Neural cell (in vitro differentiated cells): ENCODE data around the gene GJA10. TPM values are rescaled to one million over a fixed set of nuclear protein-coding genes. Genes with fewer than 3 reads are reported as not detected.
"Not testable (repeated sequence)": the region's sequence is repeated elsewhere in the genome, so short reads cannot be mapped to it uniquely, and the experiment has no call there.

Experiments
- H2AFZ ChIP-seq: fragments of 200-600, 300-800 bp; sonication (generic), shearing (Covaris generic); 2 replicates; pipeline ENCODE4 v1.6.0; 2014; ENCODE audit warnings: low read depth, mild to moderate bottlenecking, antibody characterized with exemption, low read length, moderate library complexity
- H3F3A ChIP-seq: fragments of 200-600 bp; shearing (Covaris generic); 2 replicates; pipeline ENCODE4 v1.6.1; 2016; ENCODE audit warnings: mild to moderate bottlenecking, moderate library complexity, mixed read lengths, antibody characterized with exemption, low read length; ENCODE audit not compliant: insufficient read depth, poor library complexity, severe bottlenecking
- H3K27ac ChIP-seq: fragments of 200-600, 300-800 bp; sonication (generic), shearing (Covaris generic); 2 replicates; pipeline ENCODE4 v1.5.1; 2014; ENCODE audit warnings: mild to moderate bottlenecking, low read length, moderate library complexity
- H3K27me3 ChIP-seq: fragments of 300-800, 200-600 bp; sonication (generic), shearing (Covaris generic); 2 replicates; pipeline ENCODE4 v1.6.0; 2014; ENCODE audit warnings: mild to moderate bottlenecking, low read depth, low read length, moderate library complexity; ENCODE audit not compliant: insufficient read depth
- H3K36me3 ChIP-seq: fragments of 300-800, 200-600 bp; sonication (generic), shearing (Covaris generic); 2 replicates; pipeline ENCODE4 v1.5.1; 2014; ENCODE audit warnings: mild to moderate bottlenecking, antibody characterized with exemption, low read length, moderate library complexity; ENCODE audit not compliant: insufficient read depth
- H3K4me2 ChIP-seq: fragments of 300-800, 200-600 bp; sonication (generic), shearing (Covaris generic); 2 replicates; pipeline ENCODE4 v1.6.0; 2014; ENCODE audit warnings: mild to moderate bottlenecking, low read length
- H3K4me3 ChIP-seq: fragments of 300-800, 200-600 bp; sonication (generic), shearing (Covaris generic); 2 replicates; pipeline ENCODE4 v1.5.1; 2014; ENCODE audit warnings: mild to moderate bottlenecking, low read length, moderate library complexity
- H3K79me2 ChIP-seq: fragments of 200-600 bp; shearing (Covaris generic); replicated peaks from 2 replicates; pipeline ENCODE4 v1.6.0; 2014; ENCODE audit warnings: mild to moderate bottlenecking, low read length, moderate library complexity; ENCODE audit not compliant: insufficient read depth
- H3K9ac ChIP-seq: fragments of 300-800, 200-600 bp; sonication (generic), shearing (Covaris generic); 2 replicates; pipeline ENCODE4 v1.6.1; 2016; ENCODE audit warnings: mild to moderate bottlenecking, low read length, mixed read lengths
- H3K9me2 ChIP-seq: fragments of 200-600 bp; shearing (Covaris generic); 2 replicates; pipeline ENCODE4 v1.6.1; 2016; ENCODE audit warnings: mild to moderate bottlenecking, low read length, mixed read lengths; ENCODE audit not compliant: insufficient read depth
- H3K9me3 ChIP-seq: fragments of 200-600, 300-800 bp; sonication (generic), shearing (Covaris generic); 2 replicates; pipeline ENCODE4 v1.6.1; 2016; ENCODE audit warnings: mild to moderate bottlenecking, mixed run types, low read length, moderate library complexity, mixed read lengths
- H4K20me1 ChIP-seq: fragments of 200-600 bp; shearing (Covaris generic); 2 replicates; pipeline ENCODE4 v1.6.1; 2016; ENCODE audit warnings: mild to moderate bottlenecking, mixed run types; ENCODE audit not compliant: insufficient read depth
- CTCF ChIP-seq: fragments of 450-650 bp; IDR thresholded peaks from 2 replicates; pipeline ENCODE4 v1.5.1; 2014; ENCODE audit warnings: antibody characterized with exemption, mild to moderate bottlenecking, moderate library complexity; ENCODE audit not compliant: poor library complexity, severe bottlenecking
- EP300 ChIP-seq: fragments of 450-650 bp; conservative IDR thresholded peaks from 2 replicates; pipeline ENCODE4 v1.6.1; 2014; ENCODE audit warnings: antibody characterized with exemption, mild to moderate bottlenecking, moderate library complexity; ENCODE audit not compliant: poor library complexity, severe bottlenecking
- EZH2 ChIP-seq: fragments of 200-600, 300-800 bp; shearing (Covaris generic), sonication (generic); IDR thresholded peaks from 2 replicates; pipeline ENCODE4 v1.6.1; 2014; ENCODE audit warnings: antibody characterized with exemption, low read length, borderline replicate concordance, mild to moderate bottlenecking; ENCODE audit not compliant: insufficient read depth, poor library complexity, severe bottlenecking
- POLR2AphosphoS5 ChIP-seq: IDR thresholded peaks from 2 replicates; pipeline ENCODE4 v1.6.1; 2012
- RAD21 ChIP-seq: fragments of 450-650 bp; conservative IDR thresholded peaks from 2 replicates; pipeline ENCODE4 v1.6.1; 2014; ENCODE audit warnings: antibody characterized with exemption, mild to moderate bottlenecking, moderate library complexity
- REST ChIP-seq: IDR thresholded peaks from 2 replicates; pipeline ENCODE4 v1.6.1; 2012; ENCODE audit warnings: borderline replicate concordance
- SMC3 ChIP-seq: fragments of 450-650 bp; conservative IDR thresholded peaks from 2 replicates; pipeline ENCODE4 v1.6.1; 2014; ENCODE audit warnings: antibody characterized with exemption, mild to moderate bottlenecking, moderate library complexity; ENCODE audit not compliant: poor library complexity
- TAF1 ChIP-seq: IDR thresholded peaks from 2 replicates; pipeline ENCODE4 v1.6.1; 2012; ENCODE audit warnings: low read depth
- polyA plus RNA-seq: library from polyadenylated mRNA; depleted of rRNA; stranded (reverse); fragments of >200 nt; gene quantifications from 2 replicates; pipeline ENCODE4 v1.2.3, GENCODE V29; 2014

Gene GJA10
- polyA plus RNA-seq, 1 donor from 2014 or later, result not detected

- Histone ChIP-seq H3K36me3 (no peaks in the 10 kb centered on the region), H3K9me3 (no peaks in the 10 kb centered on the region), H3K79me2 (no peaks in the 10 kb centered on the region), H3K9ac (no peak overlapping the region), H2AFZ (no peak overlapping the region), H3K27ac (no peak overlapping the region), H3K4me3 (no peak overlapping the region), H3K27me3 (peaks cover 3% of the 10 kb centered on the region), H3K4me2 (no peak overlapping the region), H3K9me2 (no peaks in the 10 kb centered on the region), H3F3A (no peaks in the 10 kb centered on the region), H4K20me1 (no peaks in the 10 kb centered on the region)
- TF ChIP-seq EZH2 (no peak), TAF1 (no peak), SMC3 (no peak), CTCF (no peak), POLR2AphosphoS5 (no peak), RAD21 (no peak), EP300 (no peak)
Measured at GRCh38 chr6:89888871-89889270, 5.4 kb upstream of the GJA10 start.

GRCh38 chr6:89890845-89891528 is 3.3 kb upstream of the GJA10 start:
- not testable (repeated sequence) for H4K20me1 ChIP-seq, H3K9me2 ChIP-seq, H3K79me2 ChIP-seq, H3K4me3 ChIP-seq, H3K27ac ChIP-seq, H2AFZ ChIP-seq, H3F3A ChIP-seq, H3K4me2 ChIP-seq, H3K9me3 ChIP-seq, H3K9ac ChIP-seq, H3K36me3 ChIP-seq, H3K27me3 ChIP-seq

- not testable (repeated sequence) for H3K36me3 ChIP-seq, H3K9me3 ChIP-seq, H3F3A ChIP-seq, H3K9ac ChIP-seq, H3K4me3 ChIP-seq, H3K27me3 ChIP-seq, H2AFZ ChIP-seq, H3K4me2 ChIP-seq, H3K27ac ChIP-seq, H4K20me1 ChIP-seq, H3K9me2 ChIP-seq, H3K79me2 ChIP-seq
Measured at GRCh38 chr6:89892577-89892976, 1.7 kb upstream of the GJA10 start.

- Histone ChIP-seq H3K9ac (no peak overlapping the region), H3K9me3 (no peaks in the 10 kb centered on the region), H2AFZ (no peak overlapping the region), H3K36me3 (no peaks in the 10 kb centered on the region), H3K9me2 (no peaks in the 10 kb centered on the region), H3K4me2 (no peak overlapping the region), H3K4me3 (no peak overlapping the region), H3K27me3 (peaks cover 3% of the 10 kb centered on the region), H3K27ac (no peak overlapping the region), H3K79me2 (no peaks in the 10 kb centered on the region), H4K20me1 (no peaks in the 10 kb centered on the region), H3F3A (no peaks in the 10 kb centered on the region)
- TF ChIP-seq SMC3 (no peak), RAD21 (no peak), REST (peak; percentile 60)
Measured at GRCh38 chr6:89895276-89895874, 1.1 kb downstream of the GJA10 start.
